PFSK-1 (cell line): ENCODE data around the gene BIRC5.

Experiments used
- POLR2AphosphoS5 ChIP-seq: IDR thresholded peaks from 2 replicates; pipeline ENCODE4 v1.6.1; 2012; ENCODE audit warnings: low read depth, mild to moderate bottlenecking, control low read depth, low read length, moderate library complexity
- SIN3A ChIP-seq: IDR thresholded peaks from 2 replicates; pipeline ENCODE4 v1.6.1; 2012; ENCODE audit warnings: mild to moderate bottlenecking, low read length, moderate library complexity, borderline replicate concordance; ENCODE audit not compliant: insufficient read depth
- TAF1 ChIP-seq: IDR thresholded peaks from 2 replicates; pipeline ENCODE4 v1.6.1; 2012; ENCODE audit warnings: low read length, control low read depth, borderline replicate concordance; ENCODE audit not compliant: insufficient read depth

DNA sequence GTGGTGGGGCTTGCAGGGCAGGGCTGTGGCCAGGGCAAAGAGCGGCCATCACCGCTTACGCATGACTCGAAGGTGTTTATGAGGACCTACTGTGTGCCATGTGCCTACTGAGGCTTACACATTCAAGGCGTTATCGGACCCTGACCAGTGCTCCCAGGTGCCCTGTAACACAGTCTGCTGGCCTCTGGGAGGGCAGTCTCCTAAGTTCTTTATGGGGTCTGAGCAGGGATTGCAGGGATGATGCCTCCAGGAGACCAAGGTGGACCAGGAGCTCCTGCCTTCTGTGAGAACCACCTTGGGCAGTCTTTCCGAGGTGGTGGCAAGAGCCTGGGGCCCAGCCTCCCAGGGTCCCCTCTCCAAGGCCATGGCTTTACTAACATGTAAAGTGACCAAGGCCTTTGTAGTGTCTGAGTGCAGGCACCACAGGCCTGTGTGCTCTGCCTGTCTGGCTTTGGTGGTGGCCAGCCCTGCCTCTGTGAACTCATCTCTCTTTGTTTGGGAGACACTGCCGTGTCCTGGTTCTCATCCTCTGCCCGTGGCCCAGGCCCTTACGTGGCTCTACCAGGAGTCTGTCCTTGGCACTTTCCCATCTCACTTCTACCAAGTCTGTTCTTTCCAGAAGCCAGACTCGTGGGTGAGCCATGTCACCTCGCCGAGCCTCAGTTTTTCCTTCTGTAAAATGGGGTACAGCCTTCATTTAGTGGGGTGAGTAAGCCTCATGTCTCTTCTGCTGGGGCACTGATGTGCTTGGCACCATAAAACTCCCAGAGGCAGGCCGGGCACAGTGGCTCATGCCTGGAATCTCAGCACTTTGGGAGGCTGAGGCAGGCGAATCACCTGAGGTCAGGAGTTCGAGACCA, 49.1 kb upstream of the BIRC5 start:
- no peak for TF ChIP-seq POLR2AphosphoS5
- no peak for TF ChIP-seq SIN3A
- TF ChIP-seq TAF1, result no peak
